Measurements from ENCODE around the gene SLC44A4.
A peak's percentile ranks its signal among the peaks of the same experiment; 100 is the strongest.

Gene SLC44A4

DNA sequence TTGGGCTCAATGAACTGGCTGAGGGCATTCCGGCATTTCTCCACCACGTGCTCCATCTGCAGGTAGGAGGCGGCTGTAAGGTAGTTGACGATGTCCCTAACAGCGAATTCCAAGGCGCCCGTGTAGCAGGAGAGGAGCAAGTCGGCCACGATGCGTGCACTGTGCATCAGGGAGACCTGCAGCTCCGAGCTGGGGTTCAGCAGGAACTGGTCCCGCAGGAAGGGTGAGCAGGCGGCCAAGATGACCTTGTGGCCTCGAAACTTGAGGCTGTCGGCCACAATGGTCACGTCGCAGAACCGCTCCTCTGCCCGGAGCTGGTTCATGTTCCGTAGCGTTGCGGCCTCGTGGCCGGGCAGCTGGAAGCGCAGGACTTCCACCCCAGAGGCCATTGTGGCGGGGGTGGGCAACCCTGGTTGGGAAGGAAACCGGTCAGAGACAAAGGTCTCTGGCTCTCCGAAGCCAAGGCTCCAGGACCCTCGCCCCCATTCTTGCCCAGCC, 22.2 kb upstream of the SLC44A4 start:
- DNase-seq: peak; percentile 18

DNA sequence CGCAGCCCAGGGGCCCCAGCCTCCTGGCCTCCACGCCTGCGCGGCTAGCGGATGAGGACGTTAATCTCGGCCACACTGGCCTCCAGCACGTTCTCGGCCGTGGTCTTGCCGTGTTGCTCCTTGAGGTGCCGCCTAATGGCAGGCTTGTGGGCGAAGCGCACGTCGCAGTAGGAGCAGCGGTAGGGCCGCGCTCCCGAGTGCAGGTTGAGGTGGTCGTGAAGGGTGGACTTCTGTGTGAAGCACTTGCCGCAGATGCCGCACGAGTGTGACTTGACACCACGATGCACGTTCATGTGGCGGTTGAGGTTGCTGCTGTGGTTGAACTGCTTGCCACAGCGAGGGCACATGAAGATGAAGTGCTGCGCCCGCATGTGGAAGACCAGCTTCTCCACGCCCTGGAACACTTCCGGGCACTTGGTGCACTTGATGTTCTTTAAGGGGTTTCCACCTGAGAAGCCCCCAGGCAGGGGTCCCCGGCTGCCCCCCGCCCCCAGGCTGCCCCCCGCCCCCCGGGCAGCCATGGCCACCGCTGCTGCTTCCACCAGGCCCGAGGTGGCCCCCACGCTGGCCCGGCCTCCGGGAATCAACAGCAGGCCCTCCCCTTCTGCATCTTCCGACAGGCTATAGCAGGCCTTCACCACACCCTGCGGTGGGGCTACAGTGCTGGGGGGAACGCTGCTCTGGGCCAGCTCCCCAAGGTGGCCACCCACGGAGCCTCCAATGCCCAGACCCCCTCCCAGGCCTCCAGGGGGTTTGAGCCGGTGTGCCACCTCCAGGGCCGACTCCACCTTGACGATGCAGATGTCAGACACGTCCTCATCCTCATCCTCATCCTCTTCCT, 21.3 kb upstream of the SLC44A4 start:
- DNase-seq: no peak

DNA sequence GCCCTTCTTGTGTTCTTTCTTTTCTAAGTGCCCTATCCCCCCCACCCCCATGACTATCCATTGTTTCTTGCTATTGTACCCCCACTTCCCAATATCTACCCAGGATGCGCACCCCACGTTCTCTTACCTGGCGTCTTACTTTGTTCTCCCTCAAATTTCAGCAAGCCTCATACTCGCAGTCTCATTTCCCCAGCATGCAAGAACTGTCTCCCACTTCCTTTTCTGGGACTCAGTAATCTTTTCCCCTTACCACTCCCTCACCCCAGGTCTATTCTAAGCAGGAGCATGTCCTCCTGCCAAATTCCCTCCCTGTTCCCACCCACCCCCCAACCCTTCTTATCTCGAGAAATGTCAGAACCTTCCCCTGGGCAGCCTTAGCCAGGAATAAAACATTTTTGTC, 20.4 kb upstream of the SLC44A4 start:
- DNase-seq: no peak

GRCh38 chr6:31898383-31899011, 19.7 kb upstream of the SLC44A4 start:
- no peak for DNase-seq

DNA sequence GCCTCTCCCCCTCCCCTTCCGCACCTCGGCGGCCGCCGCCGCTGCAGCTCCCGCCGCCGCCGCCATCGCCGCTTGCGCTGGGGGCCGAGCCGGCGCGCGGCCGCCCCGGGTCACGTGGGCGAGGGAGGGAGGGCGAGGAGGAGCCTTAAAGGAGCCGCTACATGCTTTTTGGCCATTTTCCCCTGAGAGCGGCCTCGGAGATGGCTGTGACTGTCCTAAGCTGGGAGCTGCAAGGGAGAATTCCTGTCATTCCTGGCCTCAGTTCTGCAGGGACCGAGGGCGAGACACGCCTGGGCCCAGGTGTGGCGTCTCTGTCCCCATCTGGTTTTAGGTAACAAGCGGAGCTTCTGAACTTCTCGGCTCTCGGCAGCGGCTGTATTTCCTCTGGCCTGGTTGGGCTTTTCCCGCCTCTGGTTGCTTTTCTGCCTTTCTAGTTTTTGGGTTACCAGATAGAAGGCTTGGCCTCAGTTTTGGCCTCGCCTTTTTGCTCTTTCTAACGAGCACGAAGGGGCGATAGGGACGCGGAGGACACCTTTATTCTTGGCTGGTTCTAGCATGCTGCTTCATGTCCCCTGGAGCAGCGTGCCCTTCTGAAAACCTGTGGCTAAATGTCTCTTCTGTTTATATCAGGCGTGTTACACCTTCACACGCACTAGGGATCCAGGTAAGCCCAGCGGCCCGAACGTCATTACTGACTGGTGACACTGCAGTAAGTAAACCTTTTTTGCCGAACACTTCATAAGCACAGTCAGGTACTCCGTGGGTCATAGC, 19.0 kb upstream of the SLC44A4 start, which contains the start of gene EHMT2:
EHMT2 (minus strand) TSS at position 87 of the 771 bp plus-strand sequence; CDS start at position 66, 21 bp downstream.
- DNase-seq: peak; percentile 86

DNA sequence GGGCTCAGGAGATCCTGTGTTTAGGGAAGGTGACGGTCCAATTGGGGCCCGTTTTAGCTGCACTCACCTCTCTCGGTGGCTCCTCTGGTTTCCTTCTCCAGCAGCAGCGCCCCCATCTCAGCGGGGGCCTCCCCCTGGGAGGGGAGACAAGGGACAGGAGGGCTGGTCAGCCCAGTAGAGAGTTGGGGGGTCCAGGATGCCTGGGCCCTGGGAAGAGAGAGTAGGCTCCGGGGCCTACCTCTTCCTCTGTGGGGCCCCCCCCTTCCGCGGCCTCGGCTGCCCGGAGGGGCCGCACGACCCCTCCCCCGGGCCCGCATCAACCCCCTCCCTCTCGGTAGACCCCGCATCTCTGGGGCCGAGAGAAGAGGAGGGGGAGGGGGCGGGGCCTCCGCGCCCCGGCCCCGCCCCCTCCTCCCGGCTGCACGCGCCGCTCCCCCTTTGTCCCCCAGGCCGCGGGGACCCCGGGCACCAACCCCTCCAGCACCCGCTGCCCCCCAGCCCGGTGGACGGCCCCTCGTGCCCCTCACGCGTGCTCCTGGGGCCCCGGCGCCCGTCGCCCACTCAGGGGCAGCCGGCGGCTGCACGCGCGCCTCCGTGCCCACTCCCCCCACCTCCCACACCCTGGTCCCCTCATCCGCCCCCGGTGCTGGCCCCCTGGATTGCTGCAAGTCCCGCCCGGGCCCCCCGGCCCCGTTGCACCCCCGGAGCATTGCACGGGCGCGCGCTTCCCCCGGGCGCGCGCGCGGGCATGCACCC, 18.2 kb upstream of the SLC44A4 start:
- DNase-seq: no peak

GRCh38 chr6:31896493-31896855, 17.7 kb upstream of the SLC44A4 start:
- no peak for DNase-seq

GRCh38 chr6:31892821-31893220, 14.0 kb upstream of the SLC44A4 start:
- DNase-seq: no peak

DNA sequence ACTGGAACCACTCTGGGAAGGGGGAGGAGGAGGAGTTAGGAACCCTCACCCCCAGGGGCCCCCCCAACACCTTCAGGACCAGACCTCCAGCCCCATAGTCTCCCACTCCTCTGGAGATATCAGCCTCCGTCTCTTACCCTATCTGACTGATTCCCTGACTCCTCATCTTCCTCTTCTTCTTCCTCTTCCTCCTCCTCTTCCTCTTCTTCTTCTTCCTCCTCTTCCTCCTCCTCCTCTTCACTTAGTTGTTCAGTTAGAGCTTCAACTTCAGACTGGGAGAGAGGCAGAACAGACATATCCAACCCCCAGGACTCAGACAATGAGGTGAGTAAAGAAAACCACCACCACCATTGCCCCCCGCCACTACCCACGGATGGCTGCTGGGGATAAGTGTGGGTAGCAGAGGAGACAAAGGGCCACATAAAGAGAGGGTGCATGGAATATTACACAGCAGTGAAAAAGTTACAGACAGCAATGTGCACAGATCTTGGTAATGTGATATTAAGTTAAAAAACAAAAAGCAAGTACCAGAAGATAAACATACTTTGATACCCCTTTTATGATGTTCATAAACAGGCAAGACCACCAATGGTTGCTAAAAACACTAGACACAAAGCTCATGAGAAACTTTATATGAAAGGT, 10.7 kb upstream of the SLC44A4 start:
- no peak for DNase-seq

- no peak for DNase-seq
Measured at GRCh38 chr6:31888276-31889258, 9.8 kb upstream of the SLC44A4 start.

- no peak for DNase-seq
Measured at GRCh38 chr6:31887173-31888007, 8.6 kb upstream of the SLC44A4 start.

GRCh38 chr6:31886541-31886991, 7.8 kb upstream of the SLC44A4 start:
- no peak for DNase-seq

GRCh38 chr6:31884528-31885035, 5.8 kb upstream of the SLC44A4 start:
- no peak for DNase-seq

GRCh38 chr6:31883676-31884075, 4.9 kb upstream of the SLC44A4 start:
- no peak for DNase-seq

GRCh38 chr6:31882344-31882743, 3.5 kb upstream of the SLC44A4 start:
- DNase-seq: no peak

GRCh38 chr6:31881136-31881859, 2.5 kb upstream of the SLC44A4 start:
- DNase-seq: no peak

GRCh38 chr6:31880616-31881015, 1.8 kb upstream of the SLC44A4 start:
- no peak for DNase-seq

DNA sequence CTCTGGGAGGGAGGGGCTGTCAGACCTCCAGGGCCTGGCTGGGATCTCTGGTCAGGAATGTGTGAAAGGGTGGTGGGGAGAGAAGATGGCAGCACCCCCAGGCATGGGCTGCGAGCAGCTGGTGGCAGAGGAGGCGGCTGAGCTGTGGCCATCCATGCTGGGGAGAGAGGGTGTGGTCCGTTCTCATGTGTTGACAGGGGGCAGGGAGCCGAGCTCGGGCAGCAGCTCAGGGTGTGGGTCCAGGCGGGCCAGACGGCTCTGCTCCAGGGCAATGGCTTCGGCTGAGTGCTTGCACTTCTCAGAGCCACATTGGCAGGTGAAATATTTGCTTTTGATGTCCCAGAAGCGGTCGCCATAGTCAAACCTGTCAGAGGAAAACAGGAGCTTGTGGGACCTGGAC, 1.1 kb upstream of the SLC44A4 start:
- no peak for DNase-seq

GRCh38 chr6:31879143-31879542, 346 bp upstream of the SLC44A4 start:
- no peak for DNase-seq
